GM12892 (cell line): ENCODE measurements around the gene GRK4.
A peak's percentile ranks its signal among the peaks of the same experiment; 100 is the strongest.
"Not testable (repeated sequence)": the region's sequence is repeated elsewhere in the genome, so short reads cannot be mapped to it uniquely, and the experiment has no call there.

Experiments
- DNase-seq: peaks from one replicate; pipeline ENCODE4 v3.0.0; 2011; ENCODE audit not compliant: insufficient read length
- FAIRE-seq: peaks from 2 replicates; lab custom pipeline; 2011; peaks lifted over from hg19 to GRCh38; lab: Jason Lieb, UNC
- POLR2A ChIP-seq: IDR thresholded peaks from 2 replicates; pipeline ENCODE4 v1.6.1; 2011; ENCODE audit warnings: low read depth, low read length, control low read depth
- POLR2AphosphoS5 ChIP-seq: IDR thresholded peaks from 2 replicates; pipeline ENCODE4 v1.6.1; 2011; ENCODE audit warnings: low read depth, low read length, control low read depth
- TAF1 ChIP-seq: IDR thresholded peaks from 2 replicates; pipeline ENCODE4 v1.6.1; 2011; ENCODE audit warnings: low read depth, mild to moderate bottlenecking, control low read depth, low read length, borderline replicate concordance

GRK4 gene

DNA sequence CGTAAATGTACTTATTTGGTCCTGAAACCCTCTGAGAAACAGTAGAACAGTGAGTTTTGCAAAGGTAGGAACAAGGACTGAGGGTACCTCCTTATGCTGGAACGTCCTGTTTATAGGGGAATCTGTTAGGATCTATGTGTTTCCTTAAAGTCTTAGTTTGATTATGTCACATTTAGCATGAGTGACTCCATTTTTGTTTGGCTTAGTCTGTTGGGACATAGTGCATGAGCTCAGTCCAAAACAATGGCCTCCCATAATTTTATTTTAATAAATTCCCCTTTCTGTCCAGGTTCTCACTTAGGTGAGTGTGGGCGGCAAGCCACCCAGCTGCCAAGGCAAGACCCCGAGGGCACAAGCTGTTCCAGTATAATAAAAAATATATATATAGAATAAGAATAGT lies 83.3 kb downstream of the GRK4 start:
- DNase-seq: no peak
- no peak for TF ChIP-seq POLR2A
- no peak for TF ChIP-seq TAF1
- TF ChIP-seq POLR2AphosphoS5: no peak
- FAIRE-seq: no peak

DNA sequence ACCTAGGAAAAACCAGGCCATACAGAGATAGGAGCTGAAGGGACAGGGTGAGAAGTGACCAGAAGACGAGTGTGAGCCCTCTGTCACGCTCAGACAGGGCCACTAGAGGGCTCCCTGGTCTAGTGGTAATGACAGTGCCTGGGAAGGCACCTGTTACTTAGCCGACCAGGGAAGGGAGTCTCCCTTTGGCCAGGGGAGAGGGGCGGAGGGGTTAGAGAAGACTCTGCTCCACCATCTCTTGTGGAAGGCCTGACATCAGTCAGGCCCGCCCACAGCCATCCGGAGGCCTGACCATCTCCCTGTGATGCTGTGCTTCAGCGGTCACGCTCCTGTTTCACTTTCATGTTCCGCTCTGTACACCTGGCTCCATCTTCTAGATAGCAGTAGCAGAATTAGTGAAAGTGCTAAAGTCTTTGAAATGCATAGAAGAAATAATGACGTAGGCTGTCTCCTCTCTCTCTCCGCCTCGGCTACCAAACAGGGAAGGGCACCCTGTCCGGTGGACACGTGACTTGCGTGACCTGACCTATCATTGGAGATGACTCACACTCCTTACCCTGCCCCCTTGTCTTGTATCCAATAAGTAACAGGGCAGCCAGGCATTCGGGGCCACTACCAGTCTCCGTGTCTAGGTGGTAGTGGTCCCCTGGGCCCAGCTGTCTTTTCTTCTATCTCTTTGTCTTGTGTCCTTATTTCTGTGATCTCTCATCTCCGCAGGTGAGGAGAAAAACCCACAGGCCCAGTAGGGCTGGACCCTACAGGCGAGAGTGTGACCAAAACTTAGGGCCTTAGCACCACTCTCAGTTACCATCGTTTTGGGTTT lies 84.3 kb downstream of the GRK4 start:
- peak; percentile 99 for FAIRE-seq
- TF ChIP-seq TAF1: no peak
- peak; percentile 41; the same call in 1 of the 2 replicates for TF ChIP-seq POLR2AphosphoS5
- no peak for TF ChIP-seq POLR2A
- no peak for DNase-seq

DNA sequence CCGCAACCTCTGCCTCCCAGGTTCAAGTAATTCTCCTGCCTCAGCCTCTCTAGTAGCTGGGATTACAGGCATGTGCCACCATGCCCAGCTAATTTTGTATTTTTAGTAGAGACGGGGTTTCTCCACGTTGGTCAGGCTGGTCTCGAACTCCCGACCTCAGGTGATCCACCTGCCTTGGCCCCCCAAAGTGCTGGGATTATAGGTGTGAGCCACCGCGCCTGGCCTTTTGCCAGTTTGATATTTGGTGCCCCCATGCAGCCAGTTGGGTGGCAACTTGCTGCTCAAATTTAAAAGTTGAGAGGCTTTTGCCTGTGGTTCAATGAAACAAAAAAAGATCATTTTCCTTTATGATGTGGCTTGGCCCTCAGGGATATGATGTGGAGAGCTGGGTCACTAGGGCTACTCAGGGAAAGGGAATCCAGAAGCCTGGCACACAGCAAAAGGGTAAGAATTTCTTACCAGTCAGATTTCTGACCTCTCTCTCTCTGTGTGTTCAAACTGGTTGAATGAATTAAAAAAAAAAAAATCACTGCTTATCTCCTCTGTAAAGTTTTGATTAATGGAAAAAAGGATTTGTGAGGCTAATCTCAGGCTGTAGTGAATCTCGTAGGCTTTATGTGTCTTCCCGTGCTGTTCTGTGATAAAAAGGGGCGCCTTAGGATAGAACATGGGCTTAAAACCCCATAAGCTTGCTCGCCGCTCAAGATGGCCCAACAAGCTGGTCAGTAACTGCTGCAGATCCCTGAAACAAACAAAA lies 87.9 kb downstream of the GRK4 start:
- not testable (repeated sequence) for FAIRE-seq

DNA sequence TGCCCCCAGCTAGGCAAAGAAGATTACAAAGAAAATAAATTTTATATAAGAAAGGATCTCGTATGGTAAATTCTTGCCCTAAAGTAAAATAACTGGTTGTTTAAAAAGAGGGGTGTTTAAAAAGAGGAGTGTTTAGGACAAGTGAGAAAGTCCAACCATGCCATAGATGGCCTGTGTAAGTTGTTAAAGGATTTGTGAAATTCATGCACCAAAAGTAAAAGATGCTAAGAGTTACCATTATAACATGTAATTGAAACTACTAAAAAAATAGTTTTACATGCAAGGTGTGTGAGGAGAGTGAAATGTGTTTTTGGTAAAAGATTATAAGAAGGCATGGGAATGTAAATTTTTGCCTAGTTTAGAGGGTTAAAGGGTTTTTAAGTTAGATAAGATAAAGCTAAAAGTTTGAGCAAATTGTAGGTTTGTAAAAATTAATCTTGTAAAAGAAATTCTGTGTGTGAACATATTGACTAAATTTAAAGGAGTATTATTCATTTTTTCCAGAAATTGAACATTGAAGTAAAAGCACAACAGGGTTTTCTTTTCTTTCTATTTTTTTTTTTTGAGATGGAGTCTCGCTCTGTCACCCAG lies 90.9 kb downstream of the GRK4 start:
- TF ChIP-seq TAF1: no peak
- TF ChIP-seq POLR2AphosphoS5: no peak
- TF ChIP-seq POLR2A: no peak
- FAIRE-seq (no peak), DNase-seq (no peak)

More for the DNA sequence above, 87.9 kb downstream of the GRK4 start:
- not testable (repeated sequence) for DNase-seq

DNA sequence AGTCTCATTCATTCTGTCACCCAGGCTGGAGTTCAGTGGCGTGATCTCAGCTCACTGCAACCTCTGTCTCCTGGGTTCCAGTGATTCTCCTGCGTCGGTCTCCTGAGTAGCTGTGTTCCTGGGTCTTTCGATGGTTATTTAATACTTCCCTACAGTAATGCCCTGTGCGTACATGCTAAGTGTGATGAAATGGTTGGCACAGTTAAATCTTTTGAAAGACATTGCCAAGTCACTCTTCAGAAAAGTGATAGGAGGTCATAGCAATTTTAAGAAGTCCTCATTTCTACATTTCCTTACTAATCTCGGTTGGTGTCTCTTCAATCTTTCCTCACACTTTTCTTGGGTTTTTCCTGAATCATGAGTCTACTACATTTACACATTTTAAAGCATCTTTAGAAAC lies 96.6 kb downstream of the GRK4 start:
- TF ChIP-seq POLR2A (no peak), TAF1 (no peak), POLR2AphosphoS5 (no peak)
- no peak for DNase-seq
- no peak for FAIRE-seq

DNA sequence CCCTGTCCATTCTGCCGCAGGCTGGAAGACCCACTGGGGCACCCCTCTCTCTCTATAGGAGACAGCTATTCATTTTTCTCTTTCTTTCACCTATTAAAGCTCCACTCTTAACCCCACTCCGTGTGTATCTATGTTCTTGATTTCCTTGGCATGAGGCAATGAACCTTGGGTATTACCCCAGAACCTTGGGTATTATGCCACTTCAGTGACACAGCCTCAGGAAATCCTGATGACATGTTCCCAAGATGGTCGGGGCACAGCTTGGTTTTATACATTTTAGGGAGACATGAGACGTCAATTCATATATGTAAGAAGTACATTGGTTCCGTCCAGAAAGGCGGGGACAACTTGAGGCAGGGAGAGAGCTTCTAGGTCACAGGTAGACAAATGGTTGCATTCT lies 97.6 kb downstream of the GRK4 start:
- TF ChIP-seq TAF1 (no peak), POLR2AphosphoS5 (no peak), POLR2A (no peak)
- FAIRE-seq: no peak
- no peak for DNase-seq

DNA sequence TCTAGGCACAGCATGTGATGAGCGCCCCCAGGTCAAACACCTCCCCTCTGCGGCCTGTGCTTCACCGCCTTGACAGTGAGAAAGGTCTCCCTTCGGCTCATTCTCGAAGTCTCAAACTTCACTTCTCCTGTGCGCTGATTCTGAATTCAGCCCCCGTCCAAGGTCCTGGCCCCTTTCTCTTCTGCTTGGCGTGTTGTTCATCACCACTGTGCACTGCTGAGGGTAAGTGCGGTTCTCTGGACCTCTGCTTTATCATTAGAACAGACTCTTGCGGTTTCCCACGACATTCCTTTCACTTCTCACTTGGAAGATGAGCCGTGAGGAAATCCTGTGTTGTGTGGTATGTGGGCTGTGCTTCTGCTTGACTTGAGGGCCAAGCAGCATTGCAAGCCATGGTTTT lies 99.1 kb downstream of the GRK4 start:
- no peak for DNase-seq
- no peak for FAIRE-seq
- TF ChIP-seq POLR2A: no peak
- TF ChIP-seq POLR2AphosphoS5: no peak
- TF ChIP-seq TAF1: no peak

DNA sequence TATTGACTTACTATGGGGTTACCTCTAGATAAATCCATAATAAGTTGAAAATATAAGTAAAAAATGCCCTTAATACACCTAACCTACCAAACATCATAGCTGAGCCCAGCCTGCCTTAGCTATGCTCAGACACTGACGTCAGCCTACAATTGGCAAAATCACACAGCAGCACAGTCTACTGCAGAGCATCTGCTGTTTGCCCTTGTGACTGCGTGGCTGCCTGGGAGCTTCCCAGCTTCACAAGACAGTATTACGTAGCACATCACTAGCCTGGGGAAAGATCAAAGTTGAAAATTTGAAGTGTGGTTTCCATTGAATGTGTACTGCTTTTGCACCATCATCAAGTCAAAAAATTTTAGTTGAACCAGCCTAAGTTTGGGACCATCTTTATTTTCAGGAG lies 102.2 kb downstream of the GRK4 start:
- FAIRE-seq (no peak), DNase-seq (no peak)
- TF ChIP-seq TAF1 (no peak), POLR2A (no peak), POLR2AphosphoS5 (no peak)

DNA sequence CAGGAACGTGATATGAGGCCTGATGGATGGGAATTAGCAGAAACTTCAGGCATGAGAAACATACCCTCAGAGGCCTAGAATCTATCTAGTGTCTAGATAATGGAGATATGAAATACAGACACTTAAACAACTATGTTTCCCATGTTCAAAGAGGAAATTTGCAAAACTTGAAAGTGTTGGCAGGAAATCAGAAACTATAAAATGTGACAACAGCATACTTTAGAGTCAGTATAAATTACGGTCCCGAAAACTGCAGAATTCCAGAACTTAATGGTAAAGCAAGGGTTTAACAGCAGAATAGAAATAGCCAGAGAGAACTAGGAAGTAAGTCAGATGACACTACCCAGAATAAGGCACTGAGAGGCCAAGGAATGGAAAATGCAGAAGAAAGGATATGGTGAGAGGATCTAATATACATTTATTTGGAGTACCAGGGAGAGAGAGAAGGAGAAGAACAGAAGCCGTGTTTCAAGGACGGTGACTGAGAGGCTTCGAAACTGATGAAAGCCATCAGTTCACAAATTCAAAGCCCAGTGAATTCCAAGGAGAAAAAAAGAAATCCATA lies 103.5 kb downstream of the GRK4 start:
- TF ChIP-seq POLR2A: no peak
- TF ChIP-seq POLR2AphosphoS5: no peak
- no peak for TF ChIP-seq TAF1
- DNase-seq (no peak), FAIRE-seq (no peak)

DNA sequence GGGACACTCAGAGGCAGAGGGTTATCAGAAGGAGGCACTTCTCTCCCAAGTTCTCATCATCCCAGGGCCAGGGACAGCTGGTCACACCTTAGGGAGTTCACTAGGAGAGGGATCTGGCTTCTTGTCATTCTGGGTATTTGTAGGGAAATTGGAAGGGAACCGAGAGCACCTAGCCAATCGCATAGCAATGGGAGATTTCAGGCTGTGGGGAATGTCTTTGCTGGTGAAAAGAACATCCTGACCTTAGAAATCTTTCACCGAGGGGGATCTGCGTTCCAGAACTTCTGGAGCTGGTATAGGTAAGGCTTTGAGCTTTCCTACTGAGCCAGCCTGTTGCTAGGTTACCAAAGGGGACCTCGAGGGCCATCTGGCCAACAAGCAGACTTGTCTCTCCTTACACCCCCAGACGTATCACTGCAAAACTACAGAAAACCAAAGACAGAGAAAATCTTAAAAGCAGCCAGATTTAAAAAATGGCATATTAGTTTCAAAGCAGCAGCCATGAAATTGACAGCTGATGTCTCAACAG lies 104.2 kb downstream of the GRK4 start:
- no peak for TF ChIP-seq POLR2AphosphoS5
- no peak for TF ChIP-seq TAF1
- no peak for TF ChIP-seq POLR2A
- FAIRE-seq: no peak
- DNase-seq: no peak

DNA sequence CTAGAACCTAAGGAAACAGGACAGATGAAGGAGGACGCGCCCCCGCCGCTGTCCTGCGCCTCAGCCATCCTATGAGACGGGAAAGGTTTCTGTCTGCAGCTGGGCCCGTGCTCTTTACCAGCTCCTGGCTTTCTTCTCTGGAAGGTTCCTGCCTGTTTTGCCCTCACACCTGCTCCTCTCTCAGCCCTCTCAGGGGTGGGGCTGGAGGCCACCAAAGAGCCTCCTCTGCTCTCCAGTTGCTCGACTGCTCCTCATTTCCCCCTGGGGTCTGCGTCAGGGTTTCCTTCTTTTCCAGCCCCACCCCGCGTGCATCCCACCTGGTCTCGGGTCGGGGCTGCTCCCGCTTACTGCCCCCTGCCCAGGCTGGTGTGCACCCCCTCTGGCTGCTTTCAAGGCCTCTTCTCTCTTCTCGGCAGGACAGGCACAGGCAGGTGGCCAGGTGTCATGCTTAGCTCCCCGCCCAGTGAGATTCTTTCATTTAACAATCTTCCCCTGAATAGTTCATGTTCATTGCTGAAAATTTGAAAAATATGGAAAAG lies 106.4 kb downstream of the GRK4 start:
- DNase-seq: no peak
- no peak for FAIRE-seq
- TF ChIP-seq POLR2A: no peak
- no peak for TF ChIP-seq TAF1
- no peak for TF ChIP-seq POLR2AphosphoS5
